ENCODE data around the gene PEX13.
A peak's percentile ranks its signal among the peaks of the same experiment; 100 is the strongest.

- TF ChIP-seq CTCF (IDR thresholded peaks at IDR 0.05) (peak; percentile 43 to 77 (median 62)), POLR2A (IDR thresholded peaks at IDR 0.05) (no peak)
These were observed 18.6 kb upstream of the PEX13 start for GRCh38 chr2:60998628-60999545.

All from adrenal gland (tissue), 5 donors.